Kidney epithelial cell (primary cell): ENCODE results near the gene ARAP1. TPM values are rescaled to one million over a fixed set of nuclear protein-coding genes. Genes with fewer than 3 reads are reported as not detected.

ENCODE experiments used
- DNase-seq: peaks from one replicate; pipeline ENCODE4 v3.0.0-alpha.2; 2010; ENCODE audit warnings: low read depth
- H3K27me3 ChIP-seq: 2 replicates; pipeline ENCODE4 v1.6.0; 2011; ENCODE audit warnings: low read length; ENCODE audit not compliant: control insufficient read depth, insufficient read depth
- H3K36me3 ChIP-seq: 2 replicates; pipeline ENCODE4 v1.5.1; 2011; ENCODE audit warnings: low read length; ENCODE audit not compliant: control insufficient read depth, insufficient read depth
- H3K4me3 ChIP-seq: 2 replicates; pipeline ENCODE4 v1.5.1; 2011; ENCODE audit warnings: low read depth, mild to moderate bottlenecking, control low read depth, low read length
- CTCF ChIP-seq: IDR thresholded peaks from 2 replicates; pipeline ENCODE4 v1.5.1; 2011; ENCODE audit warnings: mild to moderate bottlenecking, moderate library complexity, low read length, control low read depth, inconsistent platforms; ENCODE audit not compliant: insufficient read depth, poor library complexity, severe bottlenecking
- total RNA-seq: library from RNA; depleted of rRNA; stranded (reverse); fragments of >200 nt; gene quantifications from 2 replicates; pipeline ENCODE4 v1.2.3, GENCODE V29; 2015

ARAP1 gene
- total RNA-seq, 1 donor from 2014 or later: 97.1 TPM

GRCh38 chr11:72687326-72687725, 64.9 kb downstream of the ARAP1 start:
- Histone ChIP-seq H3K4me3 (no peak overlapping the region), H3K27me3 (no peaks in the 10 kb centered on the region), H3K36me3 (no peaks in the 10 kb centered on the region)
- DNase-seq: no peak
- no peak for TF ChIP-seq CTCF

- H3K36me3 ChIP-seq: no peaks in the 10 kb centered on the region
- no peak for DNase-seq
- no peak overlapping the region for H3K4me3 ChIP-seq
- TF ChIP-seq CTCF: no peak
- H3K27me3 ChIP-seq: no peaks in the 10 kb centered on the region
Observed at GRCh38 chr11:72686639-72687220, 65.5 kb downstream of the ARAP1 start.

GRCh38 chr11:72685560-72686480, 66.4 kb downstream of the ARAP1 start:
- no peak for TF ChIP-seq CTCF
- Histone ChIP-seq H3K27me3 (peaks cover 7% of the 10 kb centered on the region), H3K36me3 (no peaks in the 10 kb centered on the region), H3K4me3 (no peak overlapping the region)
- DNase-seq: no peak

GRCh38 chr11:72684236-72684912, 67.8 kb downstream of the ARAP1 start:
- Histone ChIP-seq H3K36me3 (no peaks in the 10 kb centered on the region), H3K27me3 (peaks cover 21% of the 10 kb centered on the region), H3K4me3 (no peak overlapping the region)
- TF ChIP-seq CTCF: peak; percentile 86
- DNase-seq: no peak

- Histone ChIP-seq H3K27me3 (peaks cover 27% of the 10 kb centered on the region), H3K4me3 (no peak overlapping the region), H3K36me3 (no peaks in the 10 kb centered on the region)
- TF ChIP-seq CTCF: peak; percentile 98
- no peak for DNase-seq
Observed at GRCh38 chr11:72683782-72684200, 68.4 kb downstream of the ARAP1 start.
